NCI-H1417 treated with DMSO at 0.1 percent for 48 hours (cell line): Measurements from ENCODE around the gene TMPRSS4.

Source experiments
- DNase-seq: peaks from one replicate; lab custom pipeline; 2025; lab: John Stamatoyannopoulos, UW

TMPRSS4 gene

GRCh38 chr11:118076754-118077281 lies at the start of gene TMPRSS4:
TSS of gene TMPRSS4 (plus strand) at chr11:118077078. CDS start at chr11:118077303, 225 bp downstream.
- no peak for DNase-seq

- no peak for DNase-seq
Observed at GRCh38 chr11:118027694-118028093, 49.2 kb upstream of the TMPRSS4 start.

GRCh38 chr11:118028626-118029025 lies 48.3 kb upstream of the TMPRSS4 start:
- no peak for DNase-seq

- no peak for DNase-seq
Observed at GRCh38 chr11:118033443-118033842, 43.4 kb upstream of the TMPRSS4 start.

GRCh38 chr11:118042141-118042540 lies 34.7 kb upstream of the TMPRSS4 start:
- DNase-seq, result no peak

GRCh38 chr11:118042796-118043195 lies 34.1 kb upstream of the TMPRSS4 start:
- no peak for DNase-seq

GRCh38 chr11:118045191-118045590 lies 31.7 kb upstream of the TMPRSS4 start:
- peak; percentile 18 for DNase-seq

GRCh38 chr11:118046051-118046963 lies 30.6 kb upstream of the TMPRSS4 start:
- no peak for DNase-seq

GRCh38 chr11:118046964-118047700 lies 29.7 kb upstream of the TMPRSS4 start:
- no peak for DNase-seq

- DNase-seq, result no peak
Observed at GRCh38 chr11:118047749-118048148, 29.1 kb upstream of the TMPRSS4 start.

GRCh38 chr11:118048472-118049370 lies 28.2 kb upstream of the TMPRSS4 start:
- no peak for DNase-seq

GRCh38 chr11:118049771-118050170 lies 27.1 kb upstream of the TMPRSS4 start:
- no peak for DNase-seq

- DNase-seq, result no peak
Observed at GRCh38 chr11:118050208-118050891, 26.5 kb upstream of the TMPRSS4 start.

GRCh38 chr11:118051136-118051610 lies 25.7 kb upstream of the TMPRSS4 start:
- DNase-seq, result no peak

GRCh38 chr11:118051611-118052461 lies 25.0 kb upstream of the TMPRSS4 start:
- DNase-seq, result no peak

GRCh38 chr11:118052581-118053206 lies 24.2 kb upstream of the TMPRSS4 start:
- DNase-seq, result no peak

GRCh38 chr11:118054712-118055640 lies 21.9 kb upstream of the TMPRSS4 start:
- DNase-seq, result no peak

GRCh38 chr11:118055966-118056365 lies 20.9 kb upstream of the TMPRSS4 start:
- no peak for DNase-seq
